Measurements from ENCODE around the gene BET1L. TPM values are rescaled to one million over a fixed set of nuclear protein-coding genes. Genes with fewer than 3 reads are reported as not detected.

The BET1L gene
- polyA plus RNA-seq, 1 of the 3 experiments (the other 2 are of a cell fraction) = 56.9 TPM

DNA sequence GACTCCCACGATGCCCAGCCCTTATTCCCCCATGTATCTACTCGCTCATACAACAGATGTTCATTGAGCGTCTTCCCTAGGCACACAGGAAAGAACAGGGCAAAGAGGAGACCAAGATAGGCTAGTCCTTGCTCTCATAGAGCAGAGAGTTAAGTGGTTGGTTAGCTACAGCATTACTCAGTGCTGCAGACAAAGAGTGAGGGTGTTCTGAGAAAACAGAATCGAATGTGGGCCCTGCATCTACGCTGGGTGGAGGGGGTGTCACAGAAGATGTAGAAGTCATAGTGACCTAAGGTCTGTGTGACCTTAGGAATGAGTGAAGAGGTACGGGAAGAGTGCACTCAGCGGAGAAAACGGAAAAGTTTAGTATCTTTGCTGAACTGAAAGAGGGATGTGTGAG lies 41.9 kb upstream of the BET1L start:
- no peak overlapping the region for H3K27ac ChIP-seq (ENCODE audit: low read depth in 2 of 2, low read length in 1 of 2)
- H3F3A ChIP-seq (replicated peaks; ENCODE audit: insufficient read depth) = peaks cover 10% of the 10 kb centered on the region
- POLR2A ChIA-PET = interaction anchor here (1.0 kb wide), 1 partner anchor 42 kb away, joined by 3 read pairs; the partner anchor contains the start of gene BET1L
- no peaks in the 10 kb centered on the region for H3K4me1 ChIP-seq (ENCODE audit: control insufficient read depth in 1 of 2, insufficient read depth in 2 of 2, low read depth in 1 of 2, low read length in 1 of 2)
- no peak for DNase-seq
- no peaks in the 10 kb centered on the region for H3K9me2 ChIP-seq
- H2AFZ ChIP-seq (ENCODE audit: low read depth) = no peak overlapping the region
- no peaks in the 10 kb centered on the region; the same call in 1 of the 2 replicates for H4K20me1 ChIP-seq (ENCODE audit: insufficient read depth)
- no peak overlapping the region for H3K4me2 ChIP-seq
- H3K9me3 ChIP-seq = no peaks in the 10 kb centered on the region
- TF ChIP-seq REST (IDR thresholded peaks at IDR 0.05; ENCODE audit: low read depth, low read length) (no peak), ELF1 (IDR thresholded peaks at IDR 0.05) (no peak), RCOR1 (IDR thresholded peaks at IDR 0.05; ENCODE audit: low read length) (no peak)
- peaks cover 57 to 80% of the 10 kb centered on the region in 2 experiments for H3K36me3 ChIP-seq (replicated peaks in 1 of 2; ENCODE audit: control insufficient read depth in 1 of 2, insufficient read depth in 2 of 2, low read length in 1 of 2)
- CTCF ChIA-PET = interaction anchor here (0.6 to 1.2 kb wide), 5 partner anchors 19 to 199 kb away, joined by 3 to 6 read pairs (median 3); no protein-coding TSS in a partner anchor
- H3K27me3 ChIP-seq (ENCODE audit: insufficient read depth) = no peaks in the 10 kb centered on the region
- 85% methylated on average over 8 of the region's 8 CpGs for WGBS (ENCODE audit: low lambda C conversion rate)
- H3K9ac ChIP-seq = no peak overlapping the region
- no peaks in the 10 kb centered on the region; the same call in 1 of the 2 replicates for H3K79me2 ChIP-seq (ENCODE audit: insufficient read depth)
- no peak overlapping the region for H3K4me3 ChIP-seq (ENCODE audit: low read depth in 2 of 2, low read length in 1 of 2)

DNA sequence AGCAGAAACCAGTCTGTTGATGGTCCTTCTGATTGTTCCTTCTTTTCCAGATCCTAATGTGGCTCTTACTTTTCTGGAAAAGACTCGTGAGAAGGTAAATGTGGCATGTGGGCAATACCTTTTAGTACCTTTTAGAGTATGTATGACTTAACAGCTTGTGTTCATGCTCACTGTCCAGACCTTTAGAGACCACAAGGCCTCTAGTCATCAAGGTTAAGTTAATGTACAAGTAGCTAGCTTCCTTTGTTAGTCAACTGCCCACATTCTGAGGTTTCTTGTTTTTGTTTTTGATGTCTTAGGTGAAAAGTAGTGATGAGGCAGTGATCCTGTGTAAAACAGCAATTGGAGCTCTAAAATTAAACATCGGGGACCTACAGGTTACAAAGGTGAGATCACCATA lies 37.2 kb upstream of the BET1L start:
- H3K4me3 ChIP-seq (ENCODE audit: low read depth in 2 of 2, low read length in 1 of 2) = no peak overlapping the region
- DNase-seq = no peak
- no peaks in the 10 kb centered on the region for H3K4me1 ChIP-seq (ENCODE audit: control insufficient read depth in 1 of 2, insufficient read depth in 2 of 2, low read depth in 1 of 2, low read length in 1 of 2)
- no peak overlapping the region for H3K27ac ChIP-seq (ENCODE audit: low read depth in 2 of 2, low read length in 1 of 2)
- no peaks in the 10 kb centered on the region for H3K9me2 ChIP-seq
- 98% methylated on average over 2 of the region's 2 CpGs for WGBS (ENCODE audit: low lambda C conversion rate)
- peaks cover 7% of the 10 kb centered on the region for H4K20me1 ChIP-seq (ENCODE audit: insufficient read depth)
- no peak overlapping the region for H3K9ac ChIP-seq
- peaks cover 40% of the 10 kb centered on the region for H3K79me2 ChIP-seq (ENCODE audit: insufficient read depth)
- H3K36me3 ChIP-seq (replicated peaks in 1 of 2; ENCODE audit: control insufficient read depth in 1 of 2, insufficient read depth in 2 of 2, low read length in 1 of 2) = peaks cover 74 to 75% of the 10 kb centered on the region in 2 experiments
- H3K27me3 ChIP-seq (ENCODE audit: insufficient read depth) = no peaks in the 10 kb centered on the region
- no peaks in the 10 kb centered on the region for H3K9me3 ChIP-seq
- ChIA-PET CTCF (interaction anchor here (0.9 to 1.5 kb wide), 4 partner anchors 11 to 205 kb away, joined by 3 to 4 read pairs (median 3); partner anchors contain the start of gene PTDSS2), POLR2A (no interaction called here)
- TF ChIP-seq ELF1 (IDR thresholded peaks at IDR 0.05) = no peak
- TF ChIP-seq, protein P1, sequence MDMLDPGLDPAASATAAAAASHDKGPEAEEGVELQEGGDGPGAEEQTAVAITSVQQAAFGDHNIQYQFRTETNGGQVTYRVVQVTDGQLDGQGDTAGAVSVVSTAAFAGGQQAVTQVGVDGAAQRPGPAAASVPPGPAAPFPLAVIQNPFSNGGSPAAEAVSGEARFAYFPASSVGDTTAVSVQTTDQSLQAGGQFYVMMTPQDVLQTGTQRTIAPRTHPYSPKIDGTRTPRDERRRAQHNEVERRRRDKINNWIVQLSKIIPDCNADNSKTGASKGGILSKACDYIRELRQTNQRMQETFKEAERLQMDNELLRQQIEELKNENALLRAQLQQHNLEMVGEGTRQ (IDR thresholded peaks at IDR 0.05; ENCODE audit: borderline replicate concordance, low read depth, low read length) = no peak
- no peak for TF ChIP-seq FOSL2 (IDR thresholded peaks at IDR 0.05; ENCODE audit: borderline replicate concordance, low read depth)
- TF ChIP-seq, protein P2, sequence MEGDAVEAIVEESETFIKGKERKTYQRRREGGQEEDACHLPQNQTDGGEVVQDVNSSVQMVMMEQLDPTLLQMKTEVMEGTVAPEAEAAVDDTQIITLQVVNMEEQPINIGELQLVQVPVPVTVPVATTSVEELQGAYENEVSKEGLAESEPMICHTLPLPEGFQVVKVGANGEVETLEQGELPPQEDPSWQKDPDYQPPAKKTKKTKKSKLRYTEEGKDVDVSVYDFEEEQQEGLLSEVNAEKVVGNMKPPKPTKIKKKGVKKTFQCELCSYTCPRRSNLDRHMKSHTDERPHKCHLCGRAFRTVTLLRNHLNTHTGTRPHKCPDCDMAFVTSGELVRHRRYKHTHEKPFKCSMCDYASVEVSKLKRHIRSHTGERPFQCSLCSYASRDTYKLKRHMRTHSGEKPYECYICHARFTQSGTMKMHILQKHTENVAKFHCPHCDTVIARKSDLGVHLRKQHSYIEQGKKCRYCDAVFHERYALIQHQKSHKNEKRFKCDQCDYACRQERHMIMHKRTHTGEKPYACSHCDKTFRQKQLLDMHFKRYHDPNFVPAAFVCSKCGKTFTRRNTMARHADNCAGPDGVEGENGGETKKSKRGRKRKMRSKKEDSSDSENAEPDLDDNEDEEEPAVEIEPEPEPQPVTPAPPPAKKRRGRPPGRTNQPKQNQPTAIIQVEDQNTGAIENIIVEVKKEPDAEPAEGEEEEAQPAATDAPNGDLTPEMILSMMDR (IDR thresholded peaks at IDR 0.05) = no peak
- no peak for TF ChIP-seq RXRA (IDR thresholded peaks at IDR 0.05; ENCODE audit: borderline replicate concordance, low read depth)
- no peak overlapping the region for H2AFZ ChIP-seq (ENCODE audit: low read depth)
- no peak overlapping the region for H3K4me2 ChIP-seq
- peaks cover 12% of the 10 kb centered on the region for H3F3A ChIP-seq (replicated peaks; ENCODE audit: insufficient read depth)
